NCI-H524 (cell line): ENCODE measurements around the gene DUOXA1.
A peak's percentile ranks its signal among the peaks of the same experiment; 100 is the strongest.
"Not testable (repeated sequence)": the region's sequence is repeated elsewhere in the genome, so short reads cannot be mapped to it uniquely, and the experiment has no call there.

Source experiments
- DNase-seq, 2 experiments: peaks; one replicate each; lab custom pipeline; 2025; lab: John Stamatoyannopoulos, UW

Gene DUOXA1

GRCh38 chr15:45150997-45151396, 21.3 kb upstream of the DUOXA1 start:
- DNase-seq, result no peak

- no peak for DNase-seq
Measured at GRCh38 chr15:45150481-45150880, 20.8 kb upstream of the DUOXA1 start.

- no peak for DNase-seq
Measured at GRCh38 chr15:45149060-45149459, 19.4 kb upstream of the DUOXA1 start.

- DNase-seq, result no peak
Measured at GRCh38 chr15:45148076-45149059, 18.7 kb upstream of the DUOXA1 start.

- DNase-seq, result no peak
Measured at GRCh38 chr15:45147606-45148005, 17.9 kb upstream of the DUOXA1 start.

- DNase-seq, result no peak
Measured at GRCh38 chr15:45146405-45146804, 16.7 kb upstream of the DUOXA1 start.

GRCh38 chr15:45144775-45145174, 15.1 kb upstream of the DUOXA1 start:
- DNase-seq, result no peak

- DNase-seq, result no peak
Measured at GRCh38 chr15:45143946-45144345, 14.3 kb upstream of the DUOXA1 start.

- no peak for DNase-seq
Measured at GRCh38 chr15:45143056-45143455, 13.4 kb upstream of the DUOXA1 start.

GRCh38 chr15:45141386-45141785, 11.7 kb upstream of the DUOXA1 start:
- no peak for DNase-seq

GRCh38 chr15:45140557-45141250, 11.0 kb upstream of the DUOXA1 start:
- no peak for DNase-seq

GRCh38 chr15:45139770-45140169, 10.1 kb upstream of the DUOXA1 start:
- DNase-seq, result peak; percentile 37 to 72

GRCh38 chr15:45138814-45139765, 9.4 kb upstream of the DUOXA1 start:
- DNase-seq, result no peak

GRCh38 chr15:45137703-45138102, 8.0 kb upstream of the DUOXA1 start:
- no peak for DNase-seq

GRCh38 chr15:45136378-45136764, 6.7 kb upstream of the DUOXA1 start:
- DNase-seq, result no peak

- DNase-seq, result not testable (repeated sequence)
Measured at GRCh38 chr15:45135705-45136377, 6.2 kb upstream of the DUOXA1 start.

- DNase-seq, result no peak
Measured at GRCh38 chr15:45134682-45135604, 5.3 kb upstream of the DUOXA1 start.

- DNase-seq, result no peak
Measured at GRCh38 chr15:45134046-45134445, 4.4 kb upstream of the DUOXA1 start.

- peak; percentile 92 to 94 for DNase-seq
Measured at GRCh38 chr15:45133561-45133920, 3.9 kb upstream of the DUOXA1 start.

- no peak for DNase-seq
Measured at GRCh38 chr15:45132844-45133560, 3.3 kb upstream of the DUOXA1 start.
